ENCODE measurements around the gene MDGA2. TPM values are rescaled to one million over a fixed set of nuclear protein-coding genes. Genes with fewer than 3 reads are reported as not detected.
A peak's percentile ranks its signal among the peaks of the same experiment; 100 is the strongest.

MDGA2 gene
- total RNA-seq, 1 donor from 2014 or later = 8.7 TPM

- no peak overlapping the region for H3K27ac Mint-ChIP-seq (ENCODE audit: unreplicated experiment)
- H3K9me3 Mint-ChIP-seq = peaks cover 11% of the 10 kb centered on the region
- H3K36me3 Mint-ChIP-seq (ENCODE audit: low read depth) = peaks cover 6% of the 10 kb centered on the region
- TF ChIP-seq CTCF (conservative IDR thresholded peaks at IDR 0.05) = no peak
- no peak overlapping the region for H3K4me3 Mint-ChIP-seq
- no peak for DNase-seq (ENCODE audit: low read depth, low spot score)
- peaks cover 7% of the 10 kb centered on the region for H3K4me1 Mint-ChIP-seq
- H3K27me3 Mint-ChIP-seq (ENCODE audit: low read depth) = no peaks in the 10 kb centered on the region
Observed at GRCh38 chr14:47471075-47471474, 204.3 kb downstream of the MDGA2 start.

- Mint-ChIP-seq H3K4me3 (no peak overlapping the region), H3K27ac (ENCODE audit: unreplicated experiment) (no peak overlapping the region)
Observed at GRCh38 chr14:47466916-47467315, 208.5 kb downstream of the MDGA2 start.

GRCh38 chr14:47454025-47454424 is 221.4 kb downstream of the MDGA2 start:
- H3K4me1 Mint-ChIP-seq = no peaks in the 10 kb centered on the region
- H3K4me3 Mint-ChIP-seq = no peak overlapping the region
- no peaks in the 10 kb centered on the region for H3K9me3 Mint-ChIP-seq
- TF ChIP-seq CTCF (conservative IDR thresholded peaks at IDR 0.05) = no peak
- H3K27me3 Mint-ChIP-seq (ENCODE audit: low read depth) = no peaks in the 10 kb centered on the region
- no peaks in the 10 kb centered on the region for H3K36me3 Mint-ChIP-seq (ENCODE audit: low read depth)
- H3K27ac Mint-ChIP-seq (ENCODE audit: unreplicated experiment) = no peak overlapping the region
- no peak for DNase-seq (ENCODE audit: low read depth, low spot score)

More at GRCh38 chr14:47466916-47467315, 208.5 kb downstream of the MDGA2 start:
- no peak for TF ChIP-seq CTCF (conservative IDR thresholded peaks at IDR 0.05)
- Mint-ChIP-seq H3K4me1 (peaks cover 7% of the 10 kb centered on the region), H3K9me3 (peaks cover 9% of the 10 kb centered on the region), H3K36me3 (ENCODE audit: low read depth) (peaks cover 4% of the 10 kb centered on the region), H3K27me3 (ENCODE audit: low read depth) (no peaks in the 10 kb centered on the region)
- no peak for DNase-seq (ENCODE audit: low read depth, low spot score)

- Mint-ChIP-seq H3K4me3 (no peak overlapping the region), H3K27ac (ENCODE audit: unreplicated experiment) (no peak overlapping the region), H3K36me3 (ENCODE audit: low read depth) (no peaks in the 10 kb centered on the region), H3K4me1 (no peaks in the 10 kb centered on the region), H3K9me3 (no peaks in the 10 kb centered on the region), H3K27me3 (ENCODE audit: low read depth) (no peaks in the 10 kb centered on the region)
- no peak for DNase-seq (ENCODE audit: low read depth, low spot score)
- no peak for TF ChIP-seq CTCF (conservative IDR thresholded peaks at IDR 0.05)
Observed at GRCh38 chr14:47447076-47447475, 228.3 kb downstream of the MDGA2 start.

GRCh38 chr14:47442211-47442610 is 233.2 kb downstream of the MDGA2 start:
- Mint-ChIP-seq H3K9me3 (no peaks in the 10 kb centered on the region), H3K4me3 (no peak overlapping the region), H3K27ac (ENCODE audit: unreplicated experiment) (no peak overlapping the region), H3K36me3 (ENCODE audit: low read depth) (no peaks in the 10 kb centered on the region), H3K27me3 (ENCODE audit: low read depth) (no peaks in the 10 kb centered on the region), H3K4me1 (peaks cover 8% of the 10 kb centered on the region)
- DNase-seq (ENCODE audit: low read depth, low spot score) = no peak
- peak; percentile 48 for TF ChIP-seq CTCF (conservative IDR thresholded peaks at IDR 0.05)

- Mint-ChIP-seq H3K36me3 (ENCODE audit: low read depth) (no peaks in the 10 kb centered on the region), H3K27me3 (ENCODE audit: low read depth) (no peaks in the 10 kb centered on the region), H3K4me1 (peaks cover 8% of the 10 kb centered on the region), H3K27ac (ENCODE audit: unreplicated experiment) (no peak overlapping the region), H3K9me3 (no peaks in the 10 kb centered on the region), H3K4me3 (no peak overlapping the region)
- TF ChIP-seq CTCF (conservative IDR thresholded peaks at IDR 0.05) = no peak
- no peak for DNase-seq (ENCODE audit: low read depth, low spot score)
Observed at GRCh38 chr14:47439953-47440352, 235.5 kb downstream of the MDGA2 start.
